C4-2B (cell line): ENCODE results near the gene SOST.
A peak's percentile ranks its signal among the peaks of the same experiment; 100 is the strongest.

Experiments used
- CTCF ChIP-seq: fragments of 450-650 bp; conservative IDR thresholded peaks from 2 replicates; pipeline ENCODE4 v1.5.1; 2017; ENCODE audit warnings: mild to moderate bottlenecking
- ZFX ChIP-seq: fragments of 450-650 bp; IDR thresholded peaks from 2 replicates; pipeline ENCODE4 v1.6.1; 2017

DNA sequence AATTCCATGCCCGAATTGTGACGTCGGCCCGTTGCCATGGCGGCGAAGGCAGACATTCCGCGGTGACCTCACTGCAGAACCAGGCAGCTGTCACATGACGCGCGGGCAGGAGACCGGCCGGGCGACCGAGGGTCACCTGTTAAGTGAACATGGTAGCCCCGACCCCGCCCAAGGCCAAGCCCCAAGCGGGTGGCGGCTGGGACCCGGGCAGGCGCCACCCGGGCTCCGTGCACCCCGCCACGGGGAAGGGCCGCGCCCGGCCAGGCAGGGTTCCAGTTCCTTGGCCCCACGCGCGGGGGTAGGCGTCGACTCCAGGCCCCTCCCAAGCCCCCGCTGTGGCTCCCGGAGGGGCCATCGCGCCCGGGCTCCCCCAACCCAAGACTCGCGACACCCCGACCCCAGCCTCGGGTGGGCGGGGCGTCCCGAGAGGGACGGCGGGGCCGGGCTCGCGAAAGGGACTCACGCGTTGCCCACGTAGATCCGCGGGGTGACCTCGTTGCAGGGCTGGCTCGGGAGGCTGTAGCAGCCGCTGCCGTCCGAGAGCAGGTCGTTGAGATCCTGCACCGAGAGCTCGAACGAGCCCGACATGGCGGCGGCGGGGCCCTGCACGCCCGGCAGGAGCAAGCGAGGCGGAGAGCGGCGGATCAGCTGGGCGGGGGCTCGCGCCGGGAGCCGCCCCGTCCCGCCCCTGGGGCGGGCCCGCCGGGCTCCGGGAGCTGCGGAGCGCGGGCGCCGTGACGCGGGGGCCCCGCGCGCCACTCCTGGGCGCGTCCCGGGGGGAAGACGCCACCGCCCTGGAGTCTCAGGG is 19.9 kb upstream of the SOST start, which contains the start of gene DUSP3:
- TF ChIP-seq CTCF = no peak
- TF ChIP-seq ZFX = peak; percentile 55; the same call in 1 of the 2 replicates
